CD4-positive, alpha-beta T cell treated with Interferon gamma for 1 hour (primary cell): ENCODE results near the gene CSNK1A1.
"Not testable (repeated sequence)": the region's sequence is repeated elsewhere in the genome, so short reads cannot be mapped to it uniquely, and the experiment has no call there.

ENCODE experiments used
- DNase-seq: peaks from one replicate; pipeline ENCODE4 v3.0.0-alpha.2; 2020

The CSNK1A1 gene

DNA sequence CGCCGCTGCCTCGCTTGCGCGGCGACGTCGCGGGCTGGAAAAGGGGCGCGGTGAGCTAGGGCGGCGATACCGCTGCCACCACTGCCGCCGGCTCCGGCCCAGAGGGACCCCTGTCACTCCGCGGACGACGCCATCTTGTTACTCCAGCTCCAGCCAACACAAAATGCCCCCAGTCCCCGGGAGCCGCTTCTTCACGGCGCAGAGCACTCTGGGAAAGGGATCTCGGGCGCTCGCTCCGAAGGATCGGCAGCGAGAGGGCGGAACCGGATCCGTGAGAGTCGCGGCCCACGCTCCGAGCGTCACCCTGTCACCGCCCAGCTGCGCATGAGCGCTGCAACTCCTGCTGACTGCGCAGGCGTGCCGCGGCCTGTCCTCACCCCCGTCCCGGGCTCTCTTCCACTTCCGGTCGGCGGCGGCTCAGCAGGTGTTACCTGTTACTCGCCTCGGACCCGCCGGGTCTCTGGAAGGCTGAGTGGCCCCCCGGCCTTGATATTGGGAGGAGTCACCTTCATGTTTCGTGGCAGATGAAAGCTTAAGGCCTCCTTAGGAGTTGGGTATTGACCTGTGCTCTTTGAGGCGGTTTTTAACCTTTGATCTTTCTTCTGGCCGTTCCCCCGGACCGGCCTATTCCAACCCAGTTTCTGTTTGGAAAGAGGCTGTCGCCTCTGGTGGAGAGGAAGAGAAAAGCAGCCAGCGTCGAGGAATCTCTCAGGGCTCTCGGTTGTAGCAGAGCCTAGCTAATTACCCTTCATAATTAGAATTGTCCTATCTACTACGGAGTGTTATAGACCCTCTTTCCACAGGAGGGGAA, at the start of gene CSNK1A1:
CSNK1A1 (minus strand) TSS at position 213 of the 811 bp plus-strand sequence. CDS start 475 bp downstream, outside the sequence.
- peak; percentile 98 for DNase-seq

DNA sequence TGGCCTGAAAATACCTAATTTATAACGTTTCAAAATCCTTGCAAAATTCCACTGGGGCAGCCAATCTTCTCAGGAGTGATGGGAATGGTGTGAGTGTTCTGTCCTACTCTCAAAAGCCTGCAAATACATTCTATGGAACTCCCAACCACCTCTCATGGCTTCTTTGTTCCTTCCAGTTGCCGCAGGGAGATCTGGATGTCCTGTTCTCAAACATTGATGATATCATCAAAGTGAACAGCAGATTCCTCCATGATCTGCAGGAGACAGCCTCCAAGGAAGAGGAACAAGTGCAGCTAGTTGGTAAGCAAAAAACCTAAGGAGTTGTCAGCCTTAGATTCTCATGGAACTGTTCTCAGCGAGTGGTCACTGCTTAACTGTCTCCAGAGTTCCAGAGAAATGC, 49.7 kb upstream of the CSNK1A1 start:
- no peak for DNase-seq

DNA sequence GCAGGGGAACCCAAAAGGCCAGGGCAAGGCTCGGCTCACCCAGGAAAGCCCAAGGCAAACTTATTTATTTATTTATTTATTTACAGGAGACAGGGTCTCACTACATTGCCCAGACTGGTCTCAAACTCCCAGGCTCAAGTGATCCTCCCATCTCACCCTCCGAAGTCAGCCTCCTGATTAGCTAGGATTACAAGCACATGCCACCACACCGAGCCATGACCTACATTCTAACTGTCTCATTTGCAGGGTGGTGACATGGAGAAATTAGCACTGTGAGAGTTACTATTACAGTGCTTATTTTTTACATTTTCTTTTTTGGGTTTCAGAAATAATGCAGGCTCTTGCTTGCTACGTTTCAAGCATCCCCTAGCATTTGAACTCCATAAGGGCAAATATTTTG, 48.1 kb upstream of the CSNK1A1 start:
- no peak for DNase-seq

DNA sequence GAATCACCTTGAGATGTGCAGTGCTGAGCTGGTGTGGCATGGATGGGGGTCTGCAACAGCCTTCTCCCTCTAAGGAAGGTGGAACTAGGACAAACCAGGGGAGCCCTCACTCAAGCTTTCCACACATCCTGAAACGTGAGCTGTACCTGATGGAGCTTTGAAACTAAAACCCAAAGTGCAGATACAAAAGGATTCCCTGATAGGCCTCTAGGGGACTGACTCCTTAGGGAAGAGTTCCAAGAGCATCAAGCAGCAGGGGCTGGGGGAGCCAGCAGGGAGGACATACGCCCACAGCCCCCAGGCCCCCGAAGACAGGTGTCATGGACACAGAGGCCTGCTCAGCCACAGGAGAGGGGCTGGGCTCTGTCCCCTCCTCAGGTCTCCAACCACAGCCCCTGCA, 47.7 kb upstream of the CSNK1A1 start:
- no peak for DNase-seq

DNA sequence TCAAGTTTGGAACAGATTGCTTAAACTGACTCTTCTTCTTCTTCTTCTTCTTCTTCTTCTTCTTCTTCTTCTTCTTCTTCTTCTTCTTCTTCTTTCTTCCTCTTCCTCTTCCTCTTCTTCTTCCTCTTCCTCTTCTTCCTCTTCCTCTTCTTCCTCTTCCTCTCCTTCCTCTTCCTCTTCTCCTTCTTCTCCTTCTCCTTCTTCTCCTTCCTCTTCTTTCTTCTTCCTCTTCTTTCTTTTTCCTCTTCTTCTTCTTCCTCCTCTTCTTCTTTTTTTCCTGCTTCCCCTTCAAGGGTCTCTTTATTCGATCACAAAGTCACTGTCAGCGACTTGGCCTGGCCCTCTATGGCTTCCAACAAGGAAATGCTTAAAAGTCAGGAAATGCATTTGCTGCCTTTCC, 47.0 kb upstream of the CSNK1A1 start:
- not testable (repeated sequence) for DNase-seq

DNA sequence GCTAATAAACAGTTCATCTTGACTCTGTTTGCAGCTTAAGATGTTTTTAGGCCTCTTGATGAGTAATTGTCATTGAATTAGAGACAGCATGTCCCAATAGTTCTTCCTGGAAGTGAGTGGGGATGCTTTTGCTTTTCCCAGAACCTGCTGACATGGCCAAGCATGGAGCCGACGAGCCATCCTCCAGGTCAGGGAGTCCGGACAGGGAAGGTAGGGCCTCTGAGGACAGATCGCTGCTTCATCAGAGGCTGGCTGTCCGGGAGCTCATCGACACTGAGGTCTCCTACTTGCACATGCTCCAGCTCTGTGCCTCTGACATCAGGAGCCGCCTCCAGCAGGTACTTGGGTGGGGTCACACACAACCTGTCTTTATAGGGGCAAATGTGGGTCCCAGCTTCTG, 46.4 kb upstream of the CSNK1A1 start:
- DNase-seq, result no peak

DNA sequence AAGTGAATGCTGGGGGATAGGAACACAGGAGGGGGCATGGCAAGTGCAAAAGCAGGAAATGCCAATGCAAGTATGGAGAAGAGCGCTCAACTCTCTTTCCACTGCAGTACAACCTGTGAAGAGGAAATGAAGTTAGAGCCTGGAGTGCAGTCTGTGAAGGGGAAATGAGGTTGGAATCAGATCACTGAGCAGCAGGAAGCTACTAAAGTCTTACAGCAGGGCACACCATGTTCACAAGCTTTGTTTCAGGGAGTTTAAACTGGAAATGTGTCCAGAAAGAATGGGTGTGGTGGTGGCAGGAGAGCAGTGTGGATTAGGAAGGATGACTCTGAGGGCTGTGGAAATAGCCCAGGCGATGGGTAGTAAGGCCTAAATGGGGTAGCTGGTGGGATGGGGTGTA, 45.5 kb upstream of the CSNK1A1 start:
- no peak for DNase-seq

DNA sequence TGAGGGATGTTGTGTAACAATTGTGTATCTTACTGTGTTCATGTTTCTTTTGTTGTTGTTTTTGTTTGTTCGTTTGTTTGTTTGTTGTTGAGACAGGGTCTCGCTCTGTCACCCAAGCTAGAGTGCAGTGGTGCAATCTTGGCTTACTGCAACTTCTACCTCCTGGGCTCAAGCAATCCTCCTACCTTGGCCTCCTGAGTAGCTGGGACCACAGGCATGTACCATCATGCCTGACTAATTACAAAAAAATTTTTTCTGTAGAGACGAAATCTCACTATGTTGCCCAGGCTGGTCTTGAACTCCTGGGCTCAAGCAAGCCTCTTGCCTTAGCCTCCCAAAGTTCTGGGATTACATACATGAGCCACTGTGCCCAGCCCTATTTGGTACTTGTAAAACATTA, 43.9 kb upstream of the CSNK1A1 start:
- not testable (repeated sequence) for DNase-seq

DNA sequence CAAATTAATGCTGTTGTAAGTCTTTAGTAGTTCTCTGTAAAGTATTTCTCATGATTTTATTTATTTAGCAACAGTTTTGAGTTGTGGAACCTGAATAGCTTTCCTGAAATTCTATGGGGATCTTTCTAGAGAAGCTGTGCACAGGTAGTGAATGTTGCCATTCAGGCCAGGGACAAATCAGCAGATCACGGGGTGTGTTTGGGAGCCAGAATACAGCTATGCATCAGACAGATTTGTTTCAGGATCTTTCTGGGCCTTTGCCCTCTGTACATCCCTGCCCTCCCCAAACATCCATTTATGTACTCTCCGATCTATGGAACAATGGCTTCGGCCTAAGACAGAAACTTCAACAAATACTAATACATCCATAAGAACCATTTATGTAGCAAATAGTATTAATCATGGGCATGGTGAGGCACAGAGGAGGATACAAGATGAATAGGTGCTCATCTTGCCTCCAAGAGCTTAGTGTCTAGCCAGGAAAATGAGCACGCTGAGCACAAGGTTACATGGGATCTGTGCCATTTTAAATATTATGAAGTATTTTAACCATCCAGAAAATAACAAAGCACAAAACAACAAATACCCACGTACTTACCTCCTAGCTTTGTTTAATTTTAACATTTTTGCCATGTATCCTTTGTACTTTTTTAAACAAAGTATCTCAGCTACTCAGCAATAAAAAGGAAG, 43.1 kb upstream of the CSNK1A1 start:
- DNase-seq, result no peak

DNA sequence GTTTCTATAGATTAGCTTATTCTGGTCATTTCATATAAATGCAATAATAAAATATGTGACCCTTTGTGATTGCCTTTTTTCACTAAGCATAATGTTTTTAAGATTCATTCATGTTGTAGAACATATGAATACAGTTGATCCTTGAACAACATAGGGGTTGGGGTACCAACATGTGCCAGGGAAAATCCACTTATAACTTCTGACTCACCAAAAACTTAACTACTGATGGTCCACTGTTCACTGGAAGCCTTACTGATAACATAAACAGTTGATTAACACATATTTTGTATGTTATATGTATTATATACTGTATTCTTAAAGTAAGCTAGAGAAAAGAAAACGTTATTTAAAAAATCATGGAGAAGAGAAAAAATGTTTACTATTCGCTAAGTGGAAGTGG, 42.1 kb upstream of the CSNK1A1 start:
- DNase-seq, result no peak

DNA sequence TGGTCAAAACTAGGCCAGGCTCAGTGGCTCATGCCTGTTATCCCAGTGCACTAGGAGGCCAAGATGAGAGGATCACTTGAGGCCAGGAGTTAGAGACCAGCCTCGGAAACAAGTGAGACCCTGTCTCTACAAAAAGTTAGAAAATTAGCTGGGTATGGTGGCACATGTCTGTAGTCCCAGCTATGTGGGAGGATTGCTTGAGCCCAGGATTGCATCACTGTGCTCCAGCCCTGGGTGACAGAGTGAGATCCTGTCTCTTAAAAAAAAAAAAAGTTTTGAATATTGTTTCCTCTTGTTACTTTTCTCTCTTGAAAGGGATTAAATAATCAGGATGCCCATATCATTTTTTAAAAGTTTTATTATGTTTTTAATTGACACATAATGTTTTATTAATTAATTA, 37.7 kb upstream of the CSNK1A1 start:
- DNase-seq, result no peak

DNA sequence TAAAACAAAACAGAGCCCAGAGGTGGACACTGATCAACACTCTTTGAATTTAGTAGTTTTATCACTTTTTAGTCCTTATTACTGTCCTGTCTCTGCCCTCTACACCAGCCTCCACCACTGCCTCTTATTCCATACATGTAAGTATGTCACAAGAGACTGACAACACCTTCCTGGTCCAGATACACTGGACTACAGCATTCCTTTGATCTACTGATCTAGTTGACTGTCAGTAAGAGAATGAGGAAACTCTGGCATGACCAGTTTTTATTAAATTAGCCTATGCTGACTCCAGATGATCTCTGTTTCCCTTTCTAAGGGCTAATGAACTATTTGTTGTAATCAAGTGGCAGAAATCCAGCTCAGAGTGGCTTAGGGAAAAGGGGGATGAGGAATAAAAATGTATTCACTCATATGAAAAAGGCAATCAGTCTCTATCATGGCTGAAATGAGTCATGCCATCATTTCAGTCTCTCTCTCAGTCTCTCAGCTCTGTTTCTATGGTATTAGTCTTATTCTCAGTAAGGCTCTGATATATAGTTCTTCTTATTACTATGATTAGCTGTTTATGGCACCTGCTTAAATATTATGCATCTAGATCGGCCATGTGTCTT, 35.6 kb upstream of the CSNK1A1 start:
- no peak for DNase-seq

DNA sequence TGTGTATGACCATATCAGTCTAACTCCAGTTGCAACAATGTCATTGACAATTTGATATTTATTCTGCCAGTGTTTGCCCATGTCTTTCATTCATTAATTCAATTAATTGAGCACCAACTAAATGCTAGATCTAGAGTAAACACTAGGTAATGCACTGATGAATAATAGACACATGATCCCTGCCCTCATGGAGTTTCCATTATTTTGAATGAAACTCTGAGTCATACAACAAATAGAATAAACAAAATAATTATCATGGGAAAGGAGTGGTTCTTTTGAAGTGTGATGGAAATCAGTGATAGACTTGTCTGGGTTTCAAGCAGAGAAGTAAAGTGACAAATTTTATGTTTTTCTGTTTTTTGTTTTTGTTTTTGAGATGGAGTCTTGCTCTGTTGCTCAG, 34.7 kb upstream of the CSNK1A1 start:
- DNase-seq, result no peak

DNA sequence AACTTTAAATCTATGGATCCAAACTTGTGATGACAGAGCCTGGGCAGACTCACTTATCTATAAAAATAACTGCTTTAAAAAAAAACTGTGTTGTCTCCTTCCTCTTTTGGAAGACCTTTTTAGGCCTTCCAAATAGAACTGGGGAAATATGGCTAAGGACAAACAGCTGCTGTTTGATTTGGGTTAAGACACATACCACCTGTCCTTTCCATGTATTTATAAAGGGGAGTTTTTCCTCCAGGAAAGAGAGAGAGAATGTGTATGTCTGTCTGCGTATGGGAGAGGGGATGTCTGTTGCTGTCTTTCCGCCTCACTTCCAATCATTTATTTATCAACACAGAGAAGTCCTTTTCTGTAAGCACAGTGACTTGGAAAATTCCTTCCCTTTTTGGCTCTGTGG, 32.9 kb upstream of the CSNK1A1 start:
- no peak for DNase-seq

DNA sequence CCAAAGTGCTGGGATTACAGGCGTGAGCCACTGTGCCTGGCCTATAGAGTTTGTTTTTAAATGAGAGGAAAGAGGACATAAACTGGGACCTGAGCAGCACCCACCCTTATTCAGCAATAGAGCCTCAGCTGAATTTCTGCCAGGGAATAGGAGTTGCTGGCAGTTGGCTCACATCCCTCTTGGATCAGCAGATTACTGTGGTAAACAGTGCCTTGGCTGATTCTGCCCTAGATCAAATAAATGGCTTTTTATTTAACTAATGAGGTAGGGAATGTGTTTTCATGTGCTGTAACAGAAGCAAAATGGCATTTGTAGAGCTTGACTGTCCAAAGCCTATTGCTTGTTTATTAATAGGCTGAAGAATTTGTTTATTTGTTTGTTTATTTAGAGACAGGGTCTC, 32.2 kb upstream of the CSNK1A1 start:
- DNase-seq, result no peak

DNA sequence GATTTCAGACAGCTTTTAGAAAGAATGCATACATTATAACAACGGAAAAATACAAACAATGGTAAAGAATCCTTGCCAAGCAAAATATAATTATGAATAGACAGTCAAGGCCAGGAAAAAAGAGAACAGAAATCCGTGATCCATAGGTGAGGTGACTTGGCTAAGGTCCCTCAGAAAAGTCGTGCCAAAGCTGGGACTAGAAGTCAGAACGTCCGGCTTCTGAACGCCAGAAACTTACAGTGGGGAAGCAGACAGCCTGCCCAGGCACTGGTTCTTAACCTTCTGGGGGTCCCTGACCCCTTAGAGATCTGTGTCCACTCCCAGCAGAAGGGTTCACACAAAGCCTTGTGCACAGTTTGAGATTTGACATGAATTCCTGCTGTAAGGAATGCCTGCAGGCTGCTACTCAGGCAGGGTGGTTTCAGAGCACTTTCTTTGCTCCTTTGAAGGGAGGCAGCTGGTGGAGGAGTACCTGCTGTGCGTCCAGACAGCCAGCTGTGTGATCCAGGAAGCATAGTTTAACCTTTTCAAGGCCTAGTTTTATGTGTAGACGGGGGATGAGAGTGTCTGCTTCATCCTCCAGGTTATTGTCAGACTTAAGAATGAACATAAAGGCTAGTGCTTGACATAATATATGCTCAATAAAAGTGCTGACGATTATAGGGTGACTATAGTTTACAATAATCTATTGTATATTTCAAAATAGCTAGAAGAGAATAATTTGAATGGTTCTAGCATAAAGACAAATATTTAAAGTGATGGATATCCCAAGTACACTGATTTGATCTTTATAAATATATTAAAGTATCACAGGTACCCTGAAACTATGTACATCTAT, 30.9 kb upstream of the CSNK1A1 start:
- DNase-seq, result no peak

DNA sequence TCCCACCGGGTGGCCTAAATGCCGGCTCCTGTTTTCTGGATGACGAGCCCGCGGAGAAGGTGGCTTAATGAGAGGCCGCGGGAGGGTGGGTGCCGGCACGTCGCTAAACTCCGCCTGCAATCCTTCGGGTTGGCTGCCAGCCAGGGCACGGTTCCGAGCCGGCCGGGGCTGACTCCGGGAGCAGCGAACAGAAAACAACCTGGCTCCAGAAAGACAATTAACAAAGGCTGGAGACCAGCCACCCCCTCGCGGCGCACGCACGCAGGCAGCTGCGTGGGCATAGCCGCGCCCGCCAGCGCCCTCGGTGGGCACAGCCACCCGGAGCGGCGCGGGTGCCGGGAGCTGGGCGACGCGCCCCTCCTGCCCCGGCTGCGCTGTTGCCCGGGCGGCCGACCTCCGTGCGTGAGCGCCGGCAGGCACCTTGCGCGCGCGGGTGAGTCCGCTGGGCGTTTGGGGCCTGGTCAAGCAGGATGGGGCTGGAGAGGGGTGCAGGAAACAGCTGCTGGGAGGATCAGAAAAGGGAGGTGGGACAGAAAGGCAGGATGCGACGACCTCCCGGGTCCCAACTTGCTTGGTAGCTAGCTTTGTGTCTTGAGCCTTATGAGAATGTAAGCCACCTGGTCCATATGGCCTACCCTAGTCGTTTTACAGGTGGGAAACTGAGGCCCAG, 30.1 kb upstream of the CSNK1A1 start, which contains the start of gene ARHGEF37:
ARHGEF37 (plus strand) TSS at position 307 of the 670 bp plus-strand sequence. CDS start 16,272 bp downstream, outside the sequence.
- DNase-seq, result peak; percentile 8

DNA sequence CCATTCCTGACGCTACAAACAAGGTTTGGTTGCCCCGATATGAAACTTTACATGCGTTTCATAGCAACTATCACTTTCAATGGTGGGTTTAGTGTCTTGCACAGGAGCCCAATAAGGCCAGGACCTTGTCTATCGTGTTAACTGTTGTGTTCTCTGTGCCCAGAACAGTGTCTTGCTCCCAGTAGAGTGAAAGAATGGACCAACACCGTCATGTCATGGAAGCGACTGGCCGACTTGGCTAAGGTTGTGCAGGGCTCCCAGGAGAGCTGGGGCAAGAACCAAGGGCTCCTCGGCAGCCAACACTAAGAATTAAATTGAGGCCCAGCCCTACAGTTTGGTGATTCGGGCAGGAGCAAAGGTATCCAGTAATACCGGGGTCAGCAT, 29.6 kb upstream of the CSNK1A1 start:
- no peak for DNase-seq

DNA sequence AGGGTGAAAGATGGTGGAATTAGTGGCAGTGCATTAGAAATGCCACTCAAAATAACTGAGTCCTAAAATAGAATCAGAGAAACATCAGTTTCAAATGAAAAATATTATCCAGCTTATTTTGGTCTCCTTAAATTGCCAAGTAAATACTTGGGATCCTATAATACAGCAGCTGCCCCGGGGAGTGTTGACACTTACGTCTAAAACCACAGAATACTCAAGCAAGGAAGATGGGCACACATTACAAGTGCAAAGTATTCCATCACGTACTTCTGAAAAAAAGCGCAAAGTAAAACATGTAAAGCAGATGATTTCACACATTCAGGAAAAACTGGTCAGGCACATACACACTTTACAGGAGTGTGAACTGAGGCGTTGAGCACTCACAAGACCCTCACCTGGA, 27.7 kb upstream of the CSNK1A1 start:
- no peak for DNase-seq

DNA sequence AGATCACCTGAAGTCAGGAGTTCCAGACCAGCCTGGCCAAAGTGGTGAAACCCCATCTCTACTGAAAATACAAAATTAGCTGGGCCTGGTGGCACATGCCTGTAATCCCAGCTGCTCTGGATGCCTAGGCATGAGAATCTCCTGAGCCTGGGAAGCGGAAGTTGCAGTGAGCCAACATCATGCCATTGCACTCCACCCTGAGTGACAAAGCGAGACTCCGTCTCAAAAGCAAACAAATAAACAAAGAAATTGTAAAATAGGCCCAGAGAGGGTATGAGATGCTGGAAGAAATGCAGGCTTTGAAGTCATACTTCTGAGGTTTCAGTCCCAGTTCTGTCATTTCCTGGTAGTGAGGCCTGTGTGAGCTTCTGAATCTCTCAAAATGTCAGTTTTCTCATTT, 24.8 kb upstream of the CSNK1A1 start:
- DNase-seq, result no peak

DNA sequence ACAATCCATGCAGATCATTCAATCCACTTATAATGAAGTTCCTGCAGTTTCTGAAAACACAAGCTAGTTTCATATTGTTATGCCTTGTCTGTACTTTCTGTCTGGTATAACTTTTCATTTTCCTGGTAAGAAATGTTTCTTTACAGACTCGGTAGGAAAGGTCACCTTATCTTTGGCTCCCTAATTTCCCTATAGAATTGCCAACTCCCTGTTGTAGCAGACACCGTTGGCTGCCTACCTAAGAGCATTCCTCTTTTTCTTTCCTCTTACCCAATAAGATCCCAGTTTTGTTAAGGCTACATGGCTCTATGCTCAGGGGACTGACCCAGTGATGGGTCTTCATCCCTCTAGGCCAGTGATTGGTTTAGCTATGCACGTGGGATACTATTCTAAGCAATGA, 23.9 kb upstream of the CSNK1A1 start:
- DNase-seq, result no peak

DNA sequence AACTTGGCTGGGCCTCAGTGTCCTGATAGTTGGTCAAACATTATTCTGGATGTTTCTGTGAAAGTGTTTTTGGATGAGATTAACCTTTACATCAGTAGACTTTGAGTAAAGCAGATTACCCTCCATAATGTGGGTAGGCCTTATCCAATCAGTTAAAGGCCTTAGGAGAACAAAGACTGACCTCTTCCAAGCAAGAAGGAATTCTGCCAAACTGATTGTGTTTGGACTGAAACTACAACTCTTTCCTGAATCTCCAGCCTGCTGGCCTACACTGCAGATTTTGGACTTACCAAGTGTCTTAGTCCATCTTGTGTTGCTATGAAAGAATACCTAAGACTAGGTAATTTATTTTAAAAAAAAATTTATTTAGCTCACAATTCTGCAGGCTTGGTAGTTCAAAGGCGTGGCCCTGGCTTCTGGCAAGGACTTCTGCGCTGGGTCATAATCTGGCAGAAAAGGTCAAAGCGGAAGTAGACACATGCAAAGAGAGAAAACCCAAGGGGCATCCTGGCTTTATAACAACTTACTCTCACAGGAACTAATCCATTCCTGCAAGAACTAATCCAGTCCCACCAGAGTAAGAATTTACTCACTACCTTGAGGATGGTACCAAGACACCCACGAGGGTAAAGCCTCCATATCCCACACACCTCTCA, 21.5 kb upstream of the CSNK1A1 start:
- DNase-seq, result no peak
